SK-MEL-5 (cell line): ENCODE data around the gene FAM107A. TPM values are rescaled to one million over a fixed set of nuclear protein-coding genes. Genes with fewer than 3 reads are reported as not detected.

ENCODE experiments used
- total RNA-seq: library from RNA; depleted of rRNA; stranded (reverse); fragments of >200 nt; shearing (Covaris generic); gene quantifications from 2 replicates; pipeline ENCODE4 v1.2.3, GENCODE V29; 2014; rRNA removed

The FAM107A gene
- total RNA-seq, 1 experiment from 2014 or later, result not detected

Other genes starting within 250 kb of the FAM107A start
- 42.0 and 45.8 TPM in 2 replicates for gene PXK, start 244.5 kb downstream of the FAM107A start, total RNA-seq
- 75.7 and 90.4 TPM in 2 replicates for gene PDHB, start 143.6 kb downstream of the FAM107A start, total RNA-seq
- 9.0 and 9.2 TPM in 2 replicates for gene KCTD6, start 85.3 kb downstream of the FAM107A start, total RNA-seq
- gene ACOX2, start 40.2 kb downstream of the FAM107A start, total RNA-seq, result 3.0 and 5.6 TPM in 2 replicates
- not detected in 2 replicates for gene FAM3D, start 89.4 kb upstream of the FAM107A start, total RNA-seq